CMK (cell line): ENCODE measurements around the gene FAM151A.

Experiments
- DNase-seq: peaks from one replicate; pipeline ENCODE4 v3.0.0-alpha.2; 2010; ENCODE audit warnings: low read depth

FAM151A gene

DNA sequence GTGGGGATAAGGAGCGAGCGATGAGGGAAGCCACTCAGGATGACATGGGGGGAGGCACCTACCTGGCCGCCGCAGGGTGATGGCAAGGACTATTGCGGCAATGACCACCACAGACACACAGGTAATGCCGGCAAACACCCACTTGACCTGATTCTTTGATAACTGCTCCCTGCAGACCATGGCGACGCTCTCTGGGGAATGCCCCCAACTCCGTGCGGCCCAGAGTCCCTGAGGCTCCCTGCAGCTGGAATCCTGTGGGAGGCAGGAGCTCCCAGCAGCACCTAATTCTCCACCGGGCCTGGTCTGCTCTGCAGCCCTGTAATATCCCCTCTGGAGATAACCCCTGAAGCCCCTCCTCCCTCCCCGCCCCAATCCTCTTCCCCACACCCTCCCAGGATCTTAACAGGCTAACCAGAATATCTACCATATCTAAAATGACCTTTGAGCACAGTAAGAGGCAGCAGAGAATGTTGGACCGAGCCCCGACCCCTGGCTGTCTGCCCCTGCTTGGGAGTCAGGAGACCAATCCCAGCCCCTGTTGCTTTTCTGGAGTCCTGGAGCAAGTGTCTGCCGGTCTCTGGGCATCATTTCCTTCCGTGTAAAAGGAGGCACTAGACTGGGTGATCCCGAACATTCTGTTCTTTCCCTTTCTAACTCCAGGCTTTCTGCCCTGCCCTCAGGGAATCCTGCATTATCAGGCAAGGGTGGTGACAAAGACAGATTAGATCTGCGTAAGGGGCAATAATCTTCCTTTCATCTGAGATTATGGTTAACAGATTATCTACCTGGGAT lies at the start of gene FAM151A:
FAM151A (minus strand) TSS at position 310 of the 792 bp plus-strand sequence; CDS start at position 180, 130 bp downstream.
- no peak for DNase-seq

DNA sequence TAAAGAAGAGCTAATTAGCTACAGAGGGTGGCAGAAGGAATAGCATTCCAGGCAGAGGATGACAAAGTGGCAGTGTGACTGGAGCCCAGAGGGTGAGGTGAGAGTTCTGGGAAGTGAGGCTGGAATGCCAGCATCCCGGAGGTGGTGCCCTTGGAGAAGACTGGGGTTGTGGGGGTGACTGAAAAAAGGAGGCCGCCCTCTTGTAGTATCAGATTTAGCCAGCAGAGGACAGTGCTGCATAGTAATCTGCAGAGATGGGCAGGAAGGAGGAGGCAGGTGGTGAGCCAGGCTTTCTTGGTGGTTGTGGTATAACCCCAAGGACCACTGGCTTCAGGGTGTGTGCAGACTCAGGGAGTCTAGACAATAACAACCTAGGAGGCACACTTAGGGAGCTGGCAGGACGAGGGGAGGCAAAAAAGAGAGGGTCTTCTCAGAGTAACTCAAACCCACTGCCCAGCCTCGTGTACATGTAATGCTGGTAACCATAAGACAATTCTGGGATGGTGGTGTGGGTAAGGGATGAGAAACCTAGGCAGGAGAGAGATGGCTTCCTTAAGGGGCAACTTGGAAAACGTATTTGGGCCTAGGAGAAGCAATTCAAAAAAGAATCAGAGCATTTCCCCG lies 48.8 kb upstream of the FAM151A start:
- DNase-seq, result peak; percentile 49

DNA sequence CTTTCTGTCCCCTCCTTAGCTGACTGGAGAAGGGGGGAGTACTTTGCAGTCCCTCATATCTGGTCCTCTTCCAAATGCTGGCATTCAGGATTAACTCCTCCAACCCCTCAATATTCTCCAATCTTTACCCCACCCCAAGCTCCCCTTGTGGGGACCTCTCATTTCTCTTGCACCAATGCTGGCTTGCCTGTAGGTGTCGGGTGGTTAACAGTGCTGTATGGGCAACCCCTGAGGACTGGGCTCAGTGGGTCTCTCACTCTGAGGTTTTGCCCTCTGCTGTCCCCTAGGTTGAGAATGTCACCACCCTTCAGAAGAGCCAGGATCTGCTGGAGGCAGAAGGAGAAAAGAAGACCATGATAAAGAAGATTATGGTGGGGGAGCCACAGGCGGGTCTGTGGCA lies 45.2 kb upstream of the FAM151A start:
- DNase-seq, result no peak

DNA sequence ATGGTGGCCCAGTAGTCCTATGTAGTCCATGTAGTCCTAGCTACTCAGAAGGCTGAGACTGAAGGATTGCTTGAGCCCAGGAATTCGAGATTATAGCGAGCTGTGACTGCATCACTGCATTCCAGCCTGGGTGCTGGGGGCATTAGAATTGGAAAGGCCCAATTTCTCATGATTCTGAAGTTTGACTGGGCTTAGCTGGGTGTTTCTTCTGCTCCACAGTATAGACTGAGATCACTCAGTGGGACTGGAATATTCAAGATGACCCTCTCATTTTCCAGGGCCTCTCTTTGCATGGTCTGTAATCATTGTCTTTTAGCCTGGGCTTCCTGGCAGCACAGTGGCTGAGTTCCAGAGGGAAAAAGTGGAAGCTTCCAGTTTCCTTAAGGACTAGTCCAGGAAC lies 44.5 kb upstream of the FAM151A start:
- no peak for DNase-seq

DNA sequence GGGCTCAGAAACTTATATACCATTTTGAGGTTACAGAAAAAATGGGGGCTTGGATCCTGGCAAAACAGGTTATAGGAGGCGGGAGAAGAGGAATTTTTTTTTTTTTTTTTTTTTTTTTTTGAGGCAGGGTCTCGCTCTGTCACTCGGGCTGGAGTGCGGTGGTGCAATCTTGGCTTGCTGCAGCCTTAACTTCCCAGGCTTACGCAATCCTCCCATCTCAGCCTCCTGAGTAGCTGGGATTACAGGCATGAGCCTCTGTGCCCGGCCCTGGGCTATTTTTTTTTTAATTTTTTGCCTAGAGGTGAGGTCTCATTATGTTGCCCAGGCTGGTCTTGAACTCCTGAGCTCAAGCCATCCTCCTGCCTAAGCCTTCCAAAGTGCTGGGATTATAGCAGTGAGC lies 43.0 kb upstream of the FAM151A start:
- DNase-seq, result no peak

DNA sequence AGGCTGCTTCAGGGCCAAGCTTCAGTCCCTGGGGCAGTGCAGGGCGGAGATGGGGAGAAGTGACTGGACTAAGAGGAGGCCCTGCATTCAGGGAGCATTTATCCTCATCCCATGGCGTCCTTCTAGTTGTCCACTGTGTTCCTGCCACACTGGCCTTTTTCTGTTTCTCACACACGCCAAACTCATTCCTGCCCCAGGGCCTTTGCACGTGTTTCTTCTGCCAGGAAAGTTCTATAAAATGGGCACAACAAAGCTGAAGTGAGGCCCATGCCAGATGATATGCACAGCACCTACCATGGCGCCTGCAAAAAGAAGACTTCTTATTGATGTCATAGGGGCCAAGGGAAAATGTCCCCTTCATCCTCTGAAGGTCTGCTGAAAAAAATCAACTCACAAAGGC lies 42.5 kb upstream of the FAM151A start:
- DNase-seq, result no peak

DNA sequence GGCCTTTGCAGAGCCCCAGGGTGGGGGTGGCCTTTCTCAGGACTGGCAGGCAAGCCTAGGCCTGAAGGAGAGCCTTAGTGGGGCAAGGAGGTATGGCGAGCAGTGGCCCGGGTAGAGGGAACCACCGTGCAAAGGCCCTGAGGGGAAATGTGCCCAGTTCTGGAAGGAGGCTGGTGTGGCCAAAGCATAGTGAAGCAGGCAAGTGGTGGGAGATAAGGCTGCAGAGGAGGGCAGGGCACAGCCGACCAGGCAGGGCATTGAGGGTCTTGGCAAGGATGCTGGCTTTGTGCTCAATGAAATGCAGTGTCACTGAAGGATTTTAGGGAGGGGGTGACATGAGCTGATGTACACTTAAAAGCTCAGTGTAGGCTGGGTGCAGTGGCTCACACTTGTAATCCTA lies 41.0 kb upstream of the FAM151A start:
- no peak for DNase-seq

DNA sequence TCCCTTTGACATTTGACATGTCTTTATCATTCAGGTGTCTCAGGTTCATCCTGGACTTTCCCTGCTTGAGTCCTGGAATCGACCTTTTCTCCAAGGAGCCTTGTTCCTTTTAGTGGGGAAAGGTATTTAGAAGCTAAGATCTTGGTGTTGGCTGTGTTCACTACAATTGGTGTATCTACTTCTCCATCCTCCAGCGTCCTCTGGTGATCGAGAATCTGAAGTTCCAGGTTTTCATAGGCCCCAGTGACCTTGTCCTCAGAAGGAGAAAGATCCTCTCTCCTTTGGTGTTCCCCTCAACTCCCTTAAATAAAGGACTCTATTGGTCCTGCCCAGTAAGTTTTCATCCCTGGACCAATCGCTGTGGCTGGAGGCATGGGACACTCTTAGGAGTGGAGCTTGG lies 40.4 kb upstream of the FAM151A start:
- DNase-seq, result no peak

DNA sequence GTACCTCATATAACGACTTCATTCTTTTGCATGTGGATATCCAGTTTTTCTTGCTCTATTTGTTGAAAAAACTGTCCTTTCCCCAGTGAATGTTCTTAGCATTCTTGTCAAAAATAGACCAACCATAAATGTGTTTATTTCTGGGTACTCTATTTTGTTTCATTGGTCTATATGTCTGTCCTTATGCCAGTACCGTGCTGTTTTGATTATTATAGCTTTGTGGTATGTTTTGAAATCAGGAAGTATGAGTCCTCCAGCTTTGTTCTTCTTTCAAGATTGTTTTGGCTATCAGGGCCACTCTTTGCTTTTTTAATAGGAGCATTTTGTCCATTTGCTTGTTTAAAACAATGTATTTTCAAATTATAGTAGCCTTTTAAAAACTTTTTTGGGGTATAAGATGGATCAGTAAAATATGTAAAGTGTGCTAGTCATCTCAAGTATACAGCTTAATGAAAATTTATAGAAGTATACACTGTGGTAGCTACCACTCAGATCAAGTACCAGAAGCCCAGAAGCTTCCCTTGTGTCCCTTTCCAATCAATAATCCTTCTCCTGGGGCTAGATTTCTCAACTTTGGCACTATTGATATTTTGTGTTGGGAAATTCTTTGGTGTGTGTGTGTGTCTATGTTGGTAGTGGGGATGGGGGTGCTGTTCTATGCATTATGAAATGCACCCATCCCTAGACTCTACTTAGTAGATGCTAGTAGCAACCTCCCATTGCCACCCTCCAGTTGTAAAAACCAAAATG lies 35.0 kb upstream of the FAM151A start:
- no peak for DNase-seq

DNA sequence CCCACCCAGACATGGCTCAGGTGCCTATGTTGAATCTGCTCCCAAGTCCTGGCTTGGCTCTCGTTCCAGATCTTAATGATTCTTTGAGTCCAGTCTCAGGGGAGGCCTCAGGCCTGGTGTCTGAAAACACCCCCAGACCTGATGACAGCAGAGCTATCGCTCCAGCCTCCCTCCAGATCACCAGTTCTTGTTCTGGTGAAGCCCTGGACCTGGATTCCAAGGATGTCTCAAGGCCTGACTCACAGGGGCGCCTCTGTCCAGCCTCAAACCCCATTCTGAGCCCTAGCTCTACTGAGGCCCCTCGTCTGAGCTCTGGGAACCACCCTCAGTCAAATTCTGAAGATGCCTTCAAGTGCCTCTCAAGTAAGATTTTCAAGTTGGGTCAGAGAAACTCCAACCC lies 29.7 kb upstream of the FAM151A start:
- DNase-seq, result no peak

DNA sequence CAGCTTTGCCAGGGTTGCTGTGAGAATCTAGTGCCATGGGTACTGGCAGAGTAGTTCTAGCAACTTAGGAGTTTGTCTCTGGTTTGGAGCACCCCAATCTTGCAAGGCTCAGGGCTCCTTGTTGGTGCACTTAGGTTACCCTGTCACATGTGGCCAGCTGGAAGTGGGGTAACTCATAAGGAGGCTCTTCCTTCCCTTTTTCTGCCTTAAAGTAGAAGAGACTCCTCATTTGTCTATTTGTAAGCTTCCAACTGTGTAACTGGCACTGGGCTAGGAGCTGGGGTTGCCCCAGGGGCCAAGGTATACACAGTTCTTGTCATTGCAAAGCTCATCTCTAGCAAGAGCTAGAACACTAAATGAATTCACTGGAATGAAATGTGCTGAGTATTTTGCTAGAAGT lies 28.8 kb upstream of the FAM151A start:
- DNase-seq, result no peak

DNA sequence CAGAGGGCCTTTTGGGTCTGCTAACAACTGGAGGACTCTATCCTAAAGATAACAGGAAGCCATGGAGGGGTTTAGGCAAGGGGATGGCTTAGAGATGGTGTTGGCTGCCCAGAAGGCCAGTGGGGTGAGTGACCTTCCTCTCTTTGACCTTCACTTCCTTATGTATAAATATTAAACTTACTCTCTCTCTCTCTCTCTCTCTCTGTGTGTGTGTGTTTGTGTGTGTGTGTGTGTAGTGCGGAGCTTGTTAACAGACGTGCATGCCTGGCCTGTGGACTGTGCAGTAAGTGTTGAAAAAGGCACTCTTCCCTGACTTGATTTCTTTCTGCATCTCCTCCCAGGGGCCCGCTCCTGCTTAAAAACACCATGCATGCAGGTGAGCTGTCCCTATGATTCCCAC lies 28.3 kb upstream of the FAM151A start:
- no peak for DNase-seq

DNA sequence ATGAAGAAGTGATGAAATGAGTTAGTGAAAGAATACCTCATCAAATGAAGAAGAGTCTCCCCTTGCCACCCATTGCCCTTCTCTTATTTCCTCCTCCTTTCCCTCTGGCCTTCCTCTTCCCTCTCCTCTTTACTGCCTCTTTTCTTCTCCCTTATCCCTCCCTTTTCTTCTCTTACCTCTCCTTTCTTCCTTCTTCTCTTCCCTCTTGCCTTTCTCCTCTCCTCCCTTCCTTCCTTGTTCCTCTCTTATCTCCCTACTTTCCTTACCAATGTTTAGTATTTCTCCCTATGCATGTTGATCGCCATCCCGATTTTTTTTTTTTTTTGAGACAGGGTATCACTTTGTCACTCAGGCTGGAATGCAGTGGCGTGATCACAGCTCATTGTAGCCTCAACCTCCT lies 27.1 kb upstream of the FAM151A start:
- no peak for DNase-seq

DNA sequence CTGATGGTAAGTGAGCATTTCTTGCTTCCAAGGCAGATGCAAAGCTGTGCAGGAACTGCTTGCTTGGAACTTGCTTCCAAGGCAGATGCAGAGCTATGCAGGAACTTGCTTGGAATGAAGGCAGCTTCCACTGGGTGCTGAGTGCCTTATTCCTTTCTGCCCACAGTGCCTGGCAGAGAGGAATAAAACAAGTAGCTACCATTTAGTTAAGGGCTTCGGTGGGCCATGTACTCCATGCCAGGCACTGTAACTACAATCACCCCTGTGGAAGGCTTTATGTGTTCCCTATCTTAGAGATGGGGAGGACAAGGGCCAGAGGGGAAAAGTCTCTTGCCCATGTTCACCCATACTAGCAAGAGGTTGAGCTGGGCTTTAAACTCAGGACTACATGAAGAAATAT lies 26.6 kb upstream of the FAM151A start:
- no peak for DNase-seq

DNA sequence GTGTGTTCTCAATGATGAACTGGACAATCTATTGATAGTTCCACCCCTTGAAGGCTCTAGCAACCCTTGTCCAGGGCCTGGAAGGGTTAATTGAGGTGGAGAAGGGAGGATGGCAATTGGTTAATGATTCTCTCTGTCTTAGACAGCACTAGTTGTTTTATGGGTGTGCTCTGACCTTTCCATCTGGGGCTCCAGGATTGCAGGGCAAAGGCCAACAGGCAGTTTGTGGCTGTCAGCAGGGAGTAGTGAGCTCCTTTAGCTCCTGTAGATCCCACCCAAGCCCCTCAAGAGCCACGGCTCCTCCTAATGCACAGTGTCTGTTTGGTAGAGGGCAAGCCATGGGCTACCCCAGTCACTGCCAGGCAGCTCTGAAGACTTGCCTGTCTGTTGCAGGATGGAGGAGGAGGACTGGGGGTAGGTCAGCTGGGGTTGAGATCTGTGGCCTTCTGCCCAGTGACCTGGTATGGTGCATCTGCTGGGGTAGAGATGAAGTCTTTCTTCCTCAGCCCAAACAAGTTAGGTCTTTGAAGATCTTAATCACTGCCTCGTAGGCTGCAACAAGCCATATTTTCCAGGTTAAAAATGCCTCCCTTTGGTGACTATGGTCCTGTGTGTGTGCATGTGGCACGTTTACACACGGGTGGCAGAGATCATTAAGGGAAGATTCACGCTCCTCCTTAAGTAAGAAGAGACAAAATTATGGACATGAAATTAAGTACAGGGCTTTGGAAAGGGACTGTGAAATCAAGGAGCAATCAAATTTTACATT lies 26.0 kb upstream of the FAM151A start:
- no peak for DNase-seq

DNA sequence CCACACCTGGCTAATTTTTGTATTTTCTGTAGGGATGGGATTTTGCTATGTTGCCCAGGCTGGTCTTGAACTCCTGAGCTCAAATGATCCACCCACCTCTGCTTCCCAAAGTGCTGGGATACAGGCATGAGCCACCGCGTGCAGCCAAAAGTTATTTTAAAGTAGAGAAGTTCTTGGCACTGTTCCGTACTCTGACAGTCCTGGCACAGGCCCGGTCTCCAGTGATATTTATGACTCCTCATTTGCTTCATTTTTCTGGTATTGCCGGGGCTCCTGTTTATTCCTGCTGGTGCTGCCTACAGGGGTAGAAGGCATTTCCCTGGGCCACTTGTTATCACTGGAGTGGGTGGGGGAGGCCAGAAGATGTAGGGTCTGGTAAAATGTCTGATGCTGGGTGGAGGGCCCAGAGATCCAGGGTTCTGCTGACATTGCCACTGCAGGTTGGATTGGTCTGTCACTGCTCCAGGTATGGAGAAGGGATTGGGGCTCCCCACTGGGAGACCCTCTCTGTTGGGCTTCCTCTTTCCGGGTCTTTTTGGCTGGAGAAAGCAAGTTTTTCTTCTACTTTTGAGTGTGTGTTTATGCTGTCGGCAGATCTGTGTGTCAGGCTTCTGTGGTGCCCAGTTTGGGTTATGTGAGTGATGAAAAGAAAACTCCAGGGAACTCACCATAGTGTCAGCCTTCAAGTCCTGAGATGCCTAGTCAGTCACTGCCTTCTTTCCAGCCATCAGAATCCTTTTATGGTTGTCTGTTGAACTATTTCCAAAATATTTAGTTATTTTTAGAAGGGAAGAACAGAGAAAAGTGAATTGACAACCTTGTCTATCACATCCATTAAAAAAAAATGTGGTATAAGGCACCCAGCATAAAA lies 22.7 kb upstream of the FAM151A start:
- DNase-seq, result no peak

DNA sequence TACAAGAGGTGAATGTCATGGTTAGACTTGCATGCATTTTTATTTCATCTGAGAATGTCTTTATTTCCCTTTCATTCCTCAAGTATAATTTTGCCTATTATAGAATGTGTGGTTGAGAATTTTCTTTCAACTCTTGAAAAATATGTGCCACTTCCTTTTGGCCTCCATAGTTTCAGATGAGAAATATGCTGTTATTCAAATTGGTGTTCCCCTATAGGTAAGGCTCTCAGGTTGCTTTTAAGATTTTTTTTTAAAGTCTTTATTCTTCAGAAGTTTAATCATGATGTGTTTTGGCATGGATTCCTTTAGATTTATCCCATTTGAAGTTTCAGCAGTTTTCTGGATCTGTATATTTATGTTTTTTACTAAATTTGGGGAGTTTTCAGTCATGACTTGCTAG lies 20.4 kb upstream of the FAM151A start:
- no peak for DNase-seq

DNA sequence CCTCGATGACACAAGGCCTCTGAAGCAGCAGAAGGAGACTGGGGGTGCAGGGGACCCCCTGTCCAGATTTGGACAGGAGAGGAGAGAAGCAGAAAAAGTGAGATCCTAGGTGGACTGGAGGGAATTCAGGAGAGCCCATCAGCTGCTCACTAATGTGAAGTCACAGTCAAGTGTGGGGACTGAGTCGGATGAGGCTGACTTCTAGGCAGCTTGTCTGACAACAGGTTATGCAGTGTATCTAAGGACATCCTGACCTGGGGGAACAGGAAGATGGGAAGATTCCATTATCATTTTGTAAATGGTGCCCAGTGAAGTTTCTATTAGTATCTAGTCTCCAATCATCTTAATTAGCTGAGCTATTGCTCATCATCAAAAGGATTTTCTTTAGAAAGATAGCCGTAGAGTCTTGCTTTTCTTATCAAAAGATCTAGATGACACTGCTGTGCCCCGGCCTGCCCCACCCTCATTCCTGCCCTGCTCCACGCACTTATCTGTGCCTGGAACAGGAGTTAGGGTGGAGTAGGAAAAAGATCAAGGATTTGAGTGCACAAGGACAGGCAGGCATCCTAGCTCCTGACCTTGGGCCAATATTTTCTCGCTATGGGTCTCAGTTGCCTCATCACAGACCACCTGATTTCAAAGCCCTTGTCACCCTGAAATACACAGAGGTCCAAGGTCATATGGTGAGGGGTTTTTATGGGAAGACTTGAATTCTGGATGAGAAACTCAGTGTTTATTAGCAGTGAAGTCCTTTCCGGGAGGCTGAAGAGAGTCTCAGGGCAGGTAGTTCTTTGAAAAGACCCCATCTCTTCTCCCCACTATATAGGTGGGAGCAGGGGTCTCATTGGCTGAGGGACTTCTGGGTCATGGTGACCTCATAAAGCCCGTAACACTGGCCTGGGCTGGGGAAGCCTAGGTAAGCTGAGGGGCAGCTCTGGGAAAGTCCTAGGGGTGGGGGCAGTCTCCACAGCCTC lies 17.8 kb upstream of the FAM151A start, which contains the start of gene MROH7:
MROH7 (plus strand) TSS at position 924 of the 974 bp plus-strand sequence. CDS start 11,141 bp downstream, outside the sequence.
- DNase-seq, result no peak

DNA sequence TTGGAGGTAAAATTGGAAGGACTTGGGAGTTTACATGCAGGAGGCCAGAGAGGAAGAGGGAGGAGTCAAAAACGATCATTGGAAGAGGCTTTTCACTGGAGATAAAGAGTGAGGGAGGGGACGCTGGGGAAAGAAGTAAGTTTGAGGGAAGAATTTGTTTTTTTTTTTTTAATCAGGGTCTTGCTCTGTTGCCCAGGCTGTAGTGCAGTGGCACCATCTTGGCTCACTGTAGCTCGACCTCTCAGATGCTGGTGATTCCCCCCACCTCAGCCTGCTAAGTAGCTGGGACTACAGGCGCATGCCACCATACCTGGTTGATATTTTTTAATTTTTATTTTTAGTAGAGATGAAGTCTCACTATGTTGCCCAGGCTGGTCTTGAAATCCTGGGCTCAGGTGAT lies 17.0 kb upstream of the FAM151A start:
- no peak for DNase-seq
